Left colon (tissue), 2 donors: ENCODE results near the gene TMIGD3. TPM values are rescaled to one million over a fixed set of nuclear protein-coding genes. Genes with fewer than 3 reads are reported as not detected.

Experiments used
- ATAC-seq: fragments of 200-7000 bp; cut with Tn5 transposase; one replicate; pipeline ENCODE4 v1.9.1; 2020; ENCODE audit warnings: mild to moderate bottlenecking, moderate library complexity
- DNase-seq, 2 donors: peaks; one replicate each; pipeline ENCODE4 v3.0.0-alpha.2; 2020
- intact Hi-C, 2 donors: fragments of 100-400 bp; cut with DNase I in 1 of 2; cut with micrococcal nuclease in 1 of 2; formaldehyde crosslinking; loops; one replicate each; pipeline versions ENCODE4 v1.11.2 to v1.14.0; 2022; cut with DNase I, micrococcal nuclease
- total RNA-seq, 2 donors: library from RNA; stranded (reverse); fragmentation: NEBNext Ultra II Directional; extraction: Animal tissue kit (Norgen Biotek cat#: 25700); gene quantifications; one replicate each; pipeline ENCODE4 v1.2.1, GENCODE V29; 2021
- donor health status: DM: no; HTN: no; CAD: no.
- donor health status: DM: yes; HTN: yes; CAD: no.

TMIGD3 gene
- total RNA-seq, 2 donors from 2014 or later, result 1.2 to 1.6 TPM

DNA sequence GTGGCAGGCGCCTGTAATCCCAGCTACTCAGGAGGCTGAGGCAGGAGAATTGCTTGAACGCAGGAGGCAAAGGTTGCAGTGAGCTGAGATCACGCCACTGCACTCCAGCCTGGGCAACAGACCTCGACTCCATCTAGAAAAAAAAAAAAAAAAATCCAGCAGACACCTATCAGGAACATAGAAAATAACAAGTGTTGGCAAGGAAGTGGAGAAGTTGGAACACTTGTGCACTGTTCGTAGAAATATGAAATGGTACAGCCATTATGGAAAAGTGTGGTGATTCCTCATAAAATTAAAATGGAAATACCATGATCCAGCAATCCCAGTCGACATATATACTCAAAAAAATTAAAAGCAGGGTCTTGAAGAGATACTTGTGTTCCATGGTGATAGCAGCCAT, 41.7 kb downstream of the TMIGD3 start:
- DNase-seq (no peak), ATAC-seq (no peak)
- intact Hi-C loops, result no loop called here

DNA sequence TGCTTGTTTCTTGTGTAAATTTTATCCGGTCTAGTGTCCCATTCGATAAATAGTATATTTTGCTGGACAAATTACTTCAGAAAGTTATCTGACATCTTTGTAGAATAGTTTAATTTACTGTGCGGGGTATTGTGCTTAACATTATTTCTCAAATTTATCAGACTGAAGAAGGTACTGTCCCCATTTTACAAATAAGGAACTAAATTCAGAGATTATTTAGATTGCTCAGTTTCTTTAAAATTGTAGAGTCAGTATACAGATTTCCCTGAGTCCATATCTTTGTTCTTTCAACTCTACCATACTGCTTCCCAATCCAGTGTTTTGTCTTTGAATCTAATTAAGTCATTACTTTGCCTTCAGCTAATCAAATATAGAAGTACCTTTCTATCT, 47.8 kb downstream of the TMIGD3 start:
- DNase-seq (no peak), ATAC-seq (no peak)
- intact Hi-C loops, result no loop called here

GRCh38 chr1:111454859-111455641, 48.4 kb downstream of the TMIGD3 start:
- ATAC-seq, result peak; percentile 28
- no peak for DNase-seq
- intact Hi-C loops, result no loop called here

DNA sequence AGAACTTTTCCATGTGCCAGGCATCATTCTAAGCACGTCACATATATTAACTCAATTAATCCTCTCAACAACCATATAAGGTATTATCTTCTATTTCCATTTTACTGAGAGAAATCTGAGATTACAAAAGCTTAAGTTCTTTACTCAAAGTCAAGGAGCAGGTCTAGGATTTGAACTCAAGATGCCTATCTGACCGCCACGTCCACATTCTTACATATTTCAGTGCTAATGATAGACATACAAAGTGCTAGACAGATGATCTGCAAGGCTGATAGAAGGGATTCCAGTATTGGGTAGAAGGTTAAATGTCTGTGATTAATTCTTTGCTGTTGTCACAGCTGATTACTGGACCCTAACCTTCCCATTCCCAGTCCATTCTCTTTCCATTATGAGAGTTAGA, 49.7 kb downstream of the TMIGD3 start:
- intact Hi-C loops, result no loop called here
- DNase-seq (no peak), ATAC-seq (no peak)

- no peak for ATAC-seq
- intact Hi-C loops, result no loop called here
- no peak for DNase-seq
Measured at GRCh38 chr1:111452581-111452980, 50.9 kb downstream of the TMIGD3 start.

DNA sequence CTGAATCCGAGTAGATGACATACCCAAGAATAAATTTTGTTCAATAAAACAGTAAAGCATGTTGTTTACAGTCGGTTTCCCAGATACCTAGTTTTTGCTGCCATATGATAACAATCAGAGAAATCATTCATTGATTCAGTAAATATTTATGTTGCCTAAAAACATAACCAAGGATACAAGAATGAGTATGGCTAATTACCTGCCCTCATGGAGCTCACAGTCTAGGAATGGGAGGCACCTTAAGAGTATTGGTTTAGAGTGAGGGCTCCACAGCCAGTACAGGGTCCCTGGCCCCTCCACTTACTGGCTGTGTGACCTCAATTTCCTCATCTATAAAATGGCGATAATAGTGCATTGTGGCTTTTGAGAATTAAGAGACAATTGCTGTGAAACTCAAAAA, 53.2 kb downstream of the TMIGD3 start:
- ATAC-seq (no peak), DNase-seq (no peak)
- intact Hi-C loops, result no loop called here

GRCh38 chr1:111449703-111450017, 53.8 kb downstream of the TMIGD3 start:
- intact Hi-C loops, result no loop called here

GRCh38 chr1:111448918-111449702, 54.3 kb downstream of the TMIGD3 start, which contains the start of the genes ATP5PB and WDR77:
ATP5PB (plus strand) TSS chr1:111449464; CDS start chr1:111449542, 78 bp downstream.
WDR77 (minus strand) TSS chr1:111449256; CDS start chr1:111449169, 87 bp downstream.
- intact Hi-C loops, result no loop called here
- peak; percentile 92 to 97 for DNase-seq
- peak; percentile 87 for ATAC-seq

More at GRCh38 chr1:111449703-111450017, 53.8 kb downstream of the TMIGD3 start:
- DNase-seq (no peak), ATAC-seq (no peak)

DNA sequence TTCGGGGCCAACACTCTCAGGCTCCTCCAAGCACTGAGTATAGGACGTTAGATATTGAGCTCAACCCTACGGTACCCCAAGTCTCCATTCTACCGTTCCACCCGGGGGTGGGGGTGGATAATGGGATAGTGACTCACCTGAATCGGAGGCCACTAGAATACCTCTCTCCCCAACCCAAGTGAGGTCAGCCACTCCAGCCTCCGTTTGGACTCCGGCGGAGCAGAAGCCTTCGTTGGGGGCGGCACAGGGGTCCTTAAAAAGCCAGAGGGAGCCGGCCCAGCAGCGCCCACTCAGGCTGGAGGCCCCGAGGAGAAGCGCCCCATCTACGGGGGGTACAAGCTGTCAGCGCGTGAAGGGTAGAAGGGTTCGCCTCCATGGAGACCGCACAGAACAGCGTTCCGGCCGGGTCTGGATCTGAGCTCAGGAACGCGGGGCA, 54.9 kb downstream of the TMIGD3 start:
- ATAC-seq (peak; percentile 6), DNase-seq (no peak)
- intact Hi-C loops, result no loop called here

DNA sequence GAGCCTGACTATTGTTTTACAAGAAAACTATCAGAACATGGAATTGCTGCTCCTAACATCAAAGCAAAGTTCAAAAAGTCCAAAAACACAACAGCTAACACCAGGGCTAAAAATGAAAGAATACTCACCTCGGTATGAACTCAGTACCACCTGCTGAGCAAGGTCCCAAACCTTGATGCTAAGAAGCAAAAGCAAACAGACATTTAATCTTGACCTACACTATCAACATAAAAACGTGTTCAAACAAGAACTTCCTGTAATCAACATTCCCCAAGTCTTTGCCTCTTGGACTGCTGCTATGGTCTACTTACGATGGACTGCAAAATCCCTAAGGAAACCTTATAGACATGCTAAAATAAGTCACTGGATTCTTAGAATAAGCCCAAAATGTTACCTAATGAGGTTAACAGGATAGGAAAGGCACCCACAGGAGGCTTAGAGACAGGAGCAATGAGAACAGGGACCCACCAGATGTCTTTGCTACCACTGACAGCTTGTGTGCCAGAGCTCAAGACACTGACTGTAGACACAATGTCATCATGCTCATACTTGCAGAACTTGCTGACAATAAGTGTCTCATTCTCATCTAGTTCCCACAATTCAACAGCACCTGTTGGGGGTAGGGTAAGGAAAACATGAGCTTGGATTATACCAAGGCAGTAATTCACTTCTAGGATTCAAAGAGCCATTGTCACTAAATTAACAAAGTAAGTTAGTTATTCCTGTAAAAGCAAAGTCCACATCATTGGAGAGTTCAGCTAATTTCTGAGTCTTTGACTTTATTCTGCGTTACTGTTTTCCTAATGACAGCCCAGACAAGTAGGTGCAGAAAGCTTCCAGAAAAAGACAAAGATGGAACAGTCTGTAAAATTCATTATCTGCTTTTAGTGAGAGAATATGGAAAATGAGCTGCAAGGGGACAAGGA, 56.2 kb downstream of the TMIGD3 start:
- DNase-seq, result no peak
- intact Hi-C loops, result no loop called here
- peak; percentile 38 for ATAC-seq

DNA sequence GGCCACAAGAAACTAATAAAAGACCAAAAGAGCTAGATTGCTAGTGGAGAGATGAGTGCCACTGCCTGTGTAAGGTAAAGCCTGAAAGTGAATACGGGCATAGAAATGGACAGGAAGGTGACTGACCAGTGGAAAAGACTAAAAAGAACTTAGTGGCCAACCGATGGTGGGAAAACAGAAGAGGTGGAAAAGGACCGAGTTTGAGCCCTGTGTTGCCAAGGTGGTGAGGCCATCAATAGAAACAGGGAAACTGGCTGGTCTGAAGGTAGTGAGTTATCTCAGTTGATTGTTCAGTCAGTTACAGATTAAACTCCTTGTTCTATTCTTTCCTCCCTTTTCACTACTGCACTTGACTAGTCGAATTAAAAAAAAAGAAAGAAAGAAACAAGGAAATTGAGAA, 56.9 kb downstream of the TMIGD3 start:
- DNase-seq, result no peak
- ATAC-seq, result no peak
- intact Hi-C loops, result no loop called here

DNA sequence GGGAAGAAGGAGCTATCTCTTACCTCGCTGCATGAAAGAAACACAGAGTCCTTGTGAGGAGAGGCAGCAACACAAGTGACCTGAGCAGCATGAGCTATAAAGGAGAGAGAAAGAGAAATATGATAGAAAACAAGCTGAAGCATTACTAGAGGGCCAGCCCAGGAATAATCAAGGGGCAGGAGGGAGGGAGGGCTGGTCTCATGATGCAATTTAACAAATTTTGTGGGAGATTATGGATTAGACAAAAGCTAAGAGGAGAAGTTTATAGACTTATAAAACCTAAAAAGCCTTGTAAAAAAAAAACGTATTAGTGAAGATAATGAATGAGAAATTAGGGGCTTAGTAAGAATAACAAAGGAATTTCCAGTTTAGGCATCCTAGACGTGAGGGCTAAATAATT, 59.4 kb downstream of the TMIGD3 start:
- DNase-seq, result no peak
- ATAC-seq, result no peak
- intact Hi-C loops, result no loop called here

GRCh38 chr1:111442457-111442856, 61.0 kb downstream of the TMIGD3 start:
- DNase-seq (no peak), ATAC-seq (no peak)
- intact Hi-C loops, result no loop called here

GRCh38 chr1:111441573-111442192, 61.8 kb downstream of the TMIGD3 start:
- intact Hi-C loops, result no loop called here
- DNase-seq (peak in 1 of 2 donors; percentile 65), ATAC-seq (peak; percentile 42)

- intact Hi-C loops, result no loop called here
- no peak for ATAC-seq
- no peak for DNase-seq
Measured at GRCh38 chr1:111439461-111440351, 63.7 kb downstream of the TMIGD3 start.

DNA sequence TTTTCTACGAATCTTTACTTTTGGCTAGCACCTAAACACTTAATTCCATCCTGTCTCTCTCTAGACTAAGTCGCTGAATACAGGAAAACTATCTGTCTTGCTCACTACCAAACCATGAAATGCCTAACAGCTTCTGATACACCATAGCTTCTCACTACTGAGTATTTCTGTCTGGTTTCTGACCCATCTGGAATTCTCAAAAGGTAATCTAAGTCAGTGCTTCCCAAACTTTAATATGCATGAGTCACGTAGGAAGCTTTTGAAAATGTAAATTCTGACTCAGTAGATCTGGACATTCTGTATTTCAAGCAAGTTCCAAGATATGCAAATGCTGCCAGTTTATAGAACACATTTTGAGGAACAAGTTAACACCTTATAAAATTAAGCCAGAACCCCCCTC, 66.7 kb downstream of the TMIGD3 start:
- no peak for DNase-seq
- no peak for ATAC-seq
- intact Hi-C loops, result no loop called here
